ENCODE results near the gene TSTD2.

DNA sequence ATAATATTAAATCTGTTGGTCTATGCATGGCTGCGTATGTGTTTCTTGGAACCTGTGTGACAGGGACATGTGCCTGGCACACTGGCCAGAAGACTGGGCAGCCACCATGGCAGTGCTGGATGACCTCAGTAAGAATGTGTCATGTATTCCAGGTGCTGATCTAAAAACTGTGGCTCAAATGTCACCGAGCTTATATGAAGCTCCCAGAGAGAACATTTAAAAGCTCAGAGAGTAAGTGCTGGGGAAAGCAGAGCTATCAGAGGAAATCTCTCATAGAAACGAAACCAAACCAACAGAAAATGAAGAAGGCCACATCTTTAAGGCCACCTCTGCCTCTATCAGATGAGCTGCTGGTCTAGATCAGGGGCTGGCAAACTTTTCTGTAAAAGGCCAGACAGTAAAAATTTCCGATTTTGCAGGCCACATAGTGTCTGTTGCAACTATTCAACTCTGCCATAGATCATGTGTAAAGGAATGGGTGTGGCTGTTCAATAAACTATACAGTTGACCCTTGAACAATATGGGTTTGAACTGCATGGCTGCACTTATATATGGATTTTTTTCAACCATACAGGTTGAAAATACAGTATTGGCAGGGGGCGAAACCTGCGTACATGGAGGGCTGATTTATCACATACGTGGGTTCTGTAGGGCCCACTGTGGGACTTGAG is 31.8 kb downstream of the TSTD2 start:
- TF ChIP-seq CTCF (IDR thresholded peaks at IDR 0.05) (no peak), EP300 (IDR thresholded peaks at IDR 0.05) (no peak), POLR2A (IDR thresholded peaks at IDR 0.05) (no peak)
